ENCODE data around the gene CDH18.

- TF ChIP-seq CTCF (IDR thresholded peaks at IDR 0.05; ENCODE audit: insufficient read depth, low read length, poor library complexity, severe bottlenecking) (no peak), EZH2phosphoT487 (conservative IDR thresholded peaks at IDR 0.05; ENCODE audit: low read length) (no peak)
Observed at GRCh38 chr5:19927919-19928318, 60.1 kb downstream of the CDH18 start.

Measured in SU-DHL-6 (cell line).